Testis (tissue), 3 donors: ENCODE data around the gene GMPS. TPM values are rescaled to one million over a fixed set of nuclear protein-coding genes. Genes with fewer than 3 reads are reported as not detected.

Source experiments
- DNase-seq: peaks from one replicate; pipeline ENCODE4 v3.0.0-alpha.2; 2019
- H3K27ac ChIP-seq, 2 donors: fragments of 200-600 bp; sonication (generic); one replicate each; pipeline ENCODE4 v1.5.1; 2019
- H3K27me3 ChIP-seq: fragments of 200-600 bp; sonication (generic); one replicate; pipeline ENCODE4 v1.5.1; 2019
- H3K36me3 ChIP-seq: fragments of 200-600 bp; sonication (generic); one replicate; pipeline ENCODE4 v1.5.1; 2017; ENCODE audit warnings: low read depth; ENCODE audit errors: missing control alignments
- H3K4me1 ChIP-seq: fragments of 200-600 bp; sonication (generic); one replicate; pipeline ENCODE4 v1.5.1; 2019
- H3K4me3 ChIP-seq, 2 donors: fragments of 200-600 bp; sonication (generic); one replicate each; pipeline ENCODE4 v1.5.1; 2017 to 2019
- H3K9me3 ChIP-seq: fragments of 200-600 bp; sonication (generic); one replicate; pipeline ENCODE4 v1.5.1; 2017
- POLR2A ChIP-seq: fragments of 450-650 bp; IDR thresholded peaks from one replicate; pipeline ENCODE4 v1.6.1; 2017; ENCODE audit warnings: antibody characterized with exemption, mild to moderate bottlenecking, moderate library complexity
- WGBS, 2 donors: methylation state at CpG; one replicate each; pipeline ENCODE4 v1.1.5; 2018; 5-methylcytosine and 5-hydroxymethylcytosine counted together
- intact Hi-C: fragments of 100-400 bp; cut with DNase I; formaldehyde crosslinking; loops from one replicate; pipeline ENCODE4 v1.15.1; 2023; ENCODE audit warnings: low total_unique reads
- polyA plus RNA-seq: library from polyadenylated mRNA; stranded (reverse); fragments of 350-450 nt; fragmentation: Illumina TruSeq; extraction: RNeasy Lipid Tissue Mini Kit (QIAGEN cat#74804); gene quantifications from one replicate; pipeline ENCODE4 v1.2.3, GENCODE V29; 2014; ENCODE audit warnings: low read depth, low replicate concordance; ENCODE audit not compliant: insufficient read depth
- total RNA-seq, 2 donors: library from RNA; depleted of rRNA; stranded (reverse); fragments of >200 nt; gene quantifications; one replicate each; pipeline ENCODE4 v1.2.3, GENCODE V29; 2016
- TF ChIP-seq, protein P1 (sequence below), 3 experiments: fragments of 450-650 bp in 2 of 3; fragments of 200-600 bp in 1 of 3; sonication (generic) in 1 of 3; IDR thresholded peaks; one replicate each; pipeline ENCODE4 v1.5.1; 2016 to 2019; ENCODE audit warnings: antibody characterized with exemption in 3 of 3, mild to moderate bottlenecking in 2 of 3, moderate library complexity in 1 of 3

GMPS gene
- total and polyA plus RNA-seq, 3 donors from 2014 or later, result 90.2 to 259 (median 129) TPM

DNA sequence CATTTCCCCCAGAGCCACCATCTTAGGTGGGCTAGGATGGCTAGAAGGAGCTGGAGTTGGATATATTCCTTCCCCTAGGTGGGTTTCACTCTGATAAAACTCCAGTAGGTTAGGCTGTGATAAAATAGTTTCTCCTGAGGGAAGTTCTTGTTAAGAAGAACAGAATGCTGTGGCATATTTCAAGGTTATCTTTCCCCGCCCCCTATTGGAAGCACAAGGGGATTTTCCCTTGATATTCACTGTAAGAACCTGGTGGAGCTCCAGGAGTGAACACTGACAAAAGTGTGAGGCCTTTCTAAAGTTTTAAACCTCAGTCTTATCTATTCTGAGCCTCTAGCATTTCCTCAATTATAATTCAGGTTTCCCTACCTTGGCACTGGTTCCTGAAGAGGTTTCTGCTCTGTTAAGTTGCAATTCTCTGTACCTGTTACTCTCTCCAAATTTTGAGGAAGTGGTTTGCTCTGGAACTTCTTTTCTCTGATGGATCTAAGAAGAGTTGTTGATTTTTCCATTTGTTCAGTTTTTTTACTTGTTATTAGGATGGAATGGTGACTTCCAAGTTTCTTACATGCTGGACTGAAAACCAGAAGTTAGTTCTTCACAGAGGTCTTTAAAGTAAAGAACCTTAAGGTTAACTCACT lies 113.5 kb downstream of the GMPS start:
- H3K4me1 ChIP-seq, result no peaks in the 10 kb centered on the region
- H3K27ac ChIP-seq, result no peak overlapping the region
- no peaks in the 10 kb centered on the region for H3K27me3 ChIP-seq
- 72 to 74% methylated on average over 1 of the region's 1 CpG for WGBS, 2 donors
- TF ChIP-seq, protein P1, sequence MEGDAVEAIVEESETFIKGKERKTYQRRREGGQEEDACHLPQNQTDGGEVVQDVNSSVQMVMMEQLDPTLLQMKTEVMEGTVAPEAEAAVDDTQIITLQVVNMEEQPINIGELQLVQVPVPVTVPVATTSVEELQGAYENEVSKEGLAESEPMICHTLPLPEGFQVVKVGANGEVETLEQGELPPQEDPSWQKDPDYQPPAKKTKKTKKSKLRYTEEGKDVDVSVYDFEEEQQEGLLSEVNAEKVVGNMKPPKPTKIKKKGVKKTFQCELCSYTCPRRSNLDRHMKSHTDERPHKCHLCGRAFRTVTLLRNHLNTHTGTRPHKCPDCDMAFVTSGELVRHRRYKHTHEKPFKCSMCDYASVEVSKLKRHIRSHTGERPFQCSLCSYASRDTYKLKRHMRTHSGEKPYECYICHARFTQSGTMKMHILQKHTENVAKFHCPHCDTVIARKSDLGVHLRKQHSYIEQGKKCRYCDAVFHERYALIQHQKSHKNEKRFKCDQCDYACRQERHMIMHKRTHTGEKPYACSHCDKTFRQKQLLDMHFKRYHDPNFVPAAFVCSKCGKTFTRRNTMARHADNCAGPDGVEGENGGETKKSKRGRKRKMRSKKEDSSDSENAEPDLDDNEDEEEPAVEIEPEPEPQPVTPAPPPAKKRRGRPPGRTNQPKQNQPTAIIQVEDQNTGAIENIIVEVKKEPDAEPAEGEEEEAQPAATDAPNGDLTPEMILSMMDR (IDR thresholded peaks at IDR 0.05), result no peak
- TF ChIP-seq POLR2A, result no peak
- intact Hi-C loops, result no loop called here
- no peaks in the 10 kb centered on the region for H3K36me3 ChIP-seq
- no peak overlapping the region for H3K4me3 ChIP-seq
- no peaks in the 10 kb centered on the region for H3K9me3 ChIP-seq
- DNase-seq, result no peak

DNA sequence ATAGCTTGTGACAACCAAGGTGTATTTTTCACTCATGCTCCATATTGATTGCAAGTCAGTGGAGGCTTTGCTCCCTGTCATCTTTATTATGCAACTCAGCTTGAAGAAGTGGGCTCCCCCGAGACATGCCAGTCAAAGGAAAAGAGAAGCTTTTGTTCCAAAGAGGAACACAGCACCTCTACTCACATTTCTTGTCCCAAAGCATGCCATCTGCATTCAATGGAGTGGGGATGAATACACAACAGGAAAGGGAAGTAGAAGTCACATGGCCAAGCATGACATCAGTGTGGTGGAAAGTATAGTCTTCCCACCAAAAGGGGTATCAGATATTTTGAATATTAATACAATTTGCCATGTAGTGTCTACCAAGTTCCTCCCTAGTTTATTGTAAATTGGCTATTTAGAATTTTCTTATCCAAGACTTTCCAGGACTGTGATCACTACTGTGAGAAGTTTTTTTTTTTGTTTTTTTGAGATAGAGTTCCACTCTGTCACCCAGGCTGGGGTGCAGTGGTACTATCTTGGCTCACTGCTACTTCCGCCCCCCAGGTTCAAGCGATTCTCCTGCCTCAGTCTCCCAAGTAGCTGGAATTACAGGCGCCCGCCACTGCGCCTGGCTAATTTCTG lies 114.5 kb downstream of the GMPS start:
- DNase-seq, result no peak
- Histone ChIP-seq H3K9me3 (no peaks in the 10 kb centered on the region), H3K27ac (no peak overlapping the region), H3K27me3 (no peaks in the 10 kb centered on the region), H3K36me3 (no peaks in the 10 kb centered on the region), H3K4me3 (no peak overlapping the region), H3K4me1 (no peaks in the 10 kb centered on the region)
- WGBS, 2 donors, result 91 to 95% methylated on average over 6 of the region's 6 CpGs
- no peak for TF ChIP-seq POLR2A
- TF ChIP-seq, protein P1 (IDR thresholded peaks at IDR 0.05), result no peak
- intact Hi-C loops, result no loop called here

DNA sequence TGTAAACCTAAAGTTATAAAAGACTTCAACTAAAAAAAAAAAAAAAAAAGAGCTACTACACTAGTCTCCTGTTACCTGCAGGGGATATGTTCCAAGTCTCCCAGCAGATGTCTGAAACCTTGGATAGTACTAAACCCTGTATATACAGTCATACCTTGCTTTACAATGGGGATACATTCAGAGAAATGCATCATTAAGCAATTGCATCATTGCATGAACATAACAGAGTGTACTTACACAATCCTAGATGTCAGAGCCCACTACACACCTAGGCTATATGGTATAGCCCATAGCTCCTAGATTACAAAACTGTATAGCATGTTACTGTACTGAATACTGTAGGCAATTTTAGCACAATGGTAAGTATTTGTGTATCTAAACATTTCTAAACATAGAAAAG lies 119.1 kb downstream of the GMPS start:
- DNase-seq, result no peak
- Histone ChIP-seq H3K4me3 (no peak overlapping the region), H3K27ac (no peak overlapping the region), H3K36me3 (no peaks in the 10 kb centered on the region), H3K4me1 (peaks cover 9% of the 10 kb centered on the region), H3K27me3 (no peaks in the 10 kb centered on the region), H3K9me3 (no peaks in the 10 kb centered on the region)
- TF ChIP-seq, protein P1 (IDR thresholded peaks at IDR 0.05), result no peak
- no peak for TF ChIP-seq POLR2A
- intact Hi-C loops, result no loop called here

DNA sequence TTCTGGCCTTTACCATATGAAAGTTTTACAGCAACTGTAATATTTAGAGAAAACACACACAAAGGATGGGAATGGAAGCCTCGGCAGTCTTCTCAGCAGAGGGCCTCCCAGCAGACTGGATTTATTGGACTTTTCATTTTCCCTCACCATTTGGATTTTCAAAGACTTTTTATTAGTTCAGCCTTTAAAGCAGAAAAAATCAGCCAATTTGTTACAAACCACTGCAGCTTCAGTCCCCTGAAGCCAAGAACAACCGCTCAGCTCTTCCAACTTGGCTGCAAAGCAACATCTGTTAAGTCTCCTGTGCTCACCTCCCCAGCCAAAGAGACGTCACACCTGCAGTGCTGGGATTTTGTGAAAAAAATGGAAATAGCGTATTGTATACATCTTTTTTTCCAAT lies 120.8 kb downstream of the GMPS start:
- intact Hi-C loops, result no loop called here
- TF ChIP-seq POLR2A, result no peak
- TF ChIP-seq, protein P1 (IDR thresholded peaks at IDR 0.05), result no peak
- WGBS, 2 donors, result 31 to 45% methylated on average over 4 of the region's 4 CpGs
- H3K36me3 ChIP-seq, result no peaks in the 10 kb centered on the region
- no peak overlapping the region for H3K27ac ChIP-seq
- H3K27me3 ChIP-seq, result no peaks in the 10 kb centered on the region
- no peak for DNase-seq
- H3K9me3 ChIP-seq, result no peaks in the 10 kb centered on the region
- no peak overlapping the region for H3K4me3 ChIP-seq
- H3K4me1 ChIP-seq, result peaks cover 9% of the 10 kb centered on the region

DNA sequence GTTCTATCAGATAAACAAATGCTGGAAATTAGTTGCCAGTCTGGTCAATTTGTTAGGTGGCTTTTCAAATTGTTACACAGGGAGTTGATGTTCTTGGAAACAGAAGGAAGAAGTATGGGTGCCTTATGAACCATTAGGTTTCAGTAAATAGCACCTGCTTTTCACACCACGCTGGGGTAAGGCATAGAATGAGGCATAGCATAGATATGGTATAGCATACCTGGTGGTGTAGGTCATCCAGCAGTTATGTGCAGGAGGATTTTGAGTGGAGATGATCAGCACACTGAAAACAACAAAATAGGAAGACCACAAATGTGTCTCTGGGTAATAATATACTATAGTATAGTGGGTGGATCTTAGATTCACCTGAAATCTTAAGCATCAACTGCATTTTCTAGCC lies 121.4 kb downstream of the GMPS start:
- Histone ChIP-seq H3K9me3 (no peaks in the 10 kb centered on the region), H3K36me3 (no peaks in the 10 kb centered on the region), H3K27me3 (no peaks in the 10 kb centered on the region), H3K4me3 (no peak overlapping the region), H3K27ac (no peak overlapping the region), H3K4me1 (peaks cover 9% of the 10 kb centered on the region)
- no peak for TF ChIP-seq POLR2A
- TF ChIP-seq, protein P1 (IDR thresholded peaks at IDR 0.05), result no peak
- no peak for DNase-seq
- intact Hi-C loops, result no loop called here
- WGBS, 2 donors, result 85 to 87% methylated on average over 1 of the region's 1 CpG
